Heart left ventricle (tissue), 13 donors: ENCODE measurements around the gene EIF3J.

Experiments
- POLR2A ChIP-seq, 2 donors: fragments of 450-650 bp; IDR thresholded peaks; one replicate each; pipeline ENCODE4 v1.6.1; 2017; ENCODE audit warnings: antibody characterized with exemption in 2 of 2, mild to moderate bottlenecking in 2 of 2, moderate library complexity in 2 of 2
- TF ChIP-seq, protein P1 (sequence below), 12 donors: fragments of 200-600 bp; sonication (generic) in 4 of 12; IDR thresholded peaks; one replicate each; pipeline versions ENCODE4 v1.5.0 to v1.8.0; 2018 to 2022; ENCODE audit warnings: antibody characterized with exemption in 12 of 12, mild to moderate bottlenecking in 5 of 12
- donor health status: ischemic (EF 13 %, LVEDD 7.1; RV severe dilation, severe dysfunction).
- donor health status: DM: no; HTN: yes; CAD: no.
- donor health status: DM: no; HTN: no; CAD: no.
- donor health status: ischemic (EF 25% LVEDD 6.9; RV normal size, moderate dysfunction).
- donor health status: ischemic (EF 25% LVEDD 5.7; RV mildly dilated, moderate dysfunction).
- donor health status: ischemic (EF 35%, LVEDD 5.7; RV mildly dilated, moderate dysfunction).
- donor health status: nonischemic (EF 11% LVEDD 7.7; RV severe dilation, severe dysfunction).
- donor health status: DM: yes; HTN: yes; CAD: no.
- donor health status: PGD.
- donor health status: ischemic (EF 29% LVEDD 5.4; RV normal size, mild dysfunction).
- donor health status: nonischemic (EF 23%, LVEDD 6.1; RV moderate dilation, normal function).

DNA sequence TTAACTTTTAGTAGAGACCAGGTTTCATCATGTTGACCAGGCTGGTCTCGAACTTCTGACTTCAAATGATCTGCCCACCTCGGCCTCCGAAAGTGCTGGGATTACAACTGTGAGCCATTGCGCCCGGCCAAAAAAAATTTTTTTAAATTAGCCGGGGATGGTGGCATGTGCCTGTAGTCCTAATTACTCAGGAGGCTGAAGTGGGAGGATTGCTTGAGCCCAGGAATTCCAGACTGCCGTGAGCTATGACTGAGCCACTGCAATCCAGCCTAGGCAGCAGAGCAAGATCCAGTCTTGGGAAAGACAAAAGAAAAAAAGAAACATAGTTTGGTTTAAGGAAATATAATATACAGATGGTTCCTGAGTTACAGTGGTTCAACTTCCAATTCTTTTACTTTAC is 44.9 kb upstream of the EIF3J start:
- no peak for TF ChIP-seq POLR2A (IDR thresholded peaks at IDR 0.05)
- TF ChIP-seq, protein P1, sequence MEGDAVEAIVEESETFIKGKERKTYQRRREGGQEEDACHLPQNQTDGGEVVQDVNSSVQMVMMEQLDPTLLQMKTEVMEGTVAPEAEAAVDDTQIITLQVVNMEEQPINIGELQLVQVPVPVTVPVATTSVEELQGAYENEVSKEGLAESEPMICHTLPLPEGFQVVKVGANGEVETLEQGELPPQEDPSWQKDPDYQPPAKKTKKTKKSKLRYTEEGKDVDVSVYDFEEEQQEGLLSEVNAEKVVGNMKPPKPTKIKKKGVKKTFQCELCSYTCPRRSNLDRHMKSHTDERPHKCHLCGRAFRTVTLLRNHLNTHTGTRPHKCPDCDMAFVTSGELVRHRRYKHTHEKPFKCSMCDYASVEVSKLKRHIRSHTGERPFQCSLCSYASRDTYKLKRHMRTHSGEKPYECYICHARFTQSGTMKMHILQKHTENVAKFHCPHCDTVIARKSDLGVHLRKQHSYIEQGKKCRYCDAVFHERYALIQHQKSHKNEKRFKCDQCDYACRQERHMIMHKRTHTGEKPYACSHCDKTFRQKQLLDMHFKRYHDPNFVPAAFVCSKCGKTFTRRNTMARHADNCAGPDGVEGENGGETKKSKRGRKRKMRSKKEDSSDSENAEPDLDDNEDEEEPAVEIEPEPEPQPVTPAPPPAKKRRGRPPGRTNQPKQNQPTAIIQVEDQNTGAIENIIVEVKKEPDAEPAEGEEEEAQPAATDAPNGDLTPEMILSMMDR (IDR thresholded peaks at IDR 0.05) = no peak
